GM18951 (cell line): ENCODE data around the gene MLYCD.

ENCODE experiments used
- POLR2A ChIP-seq: IDR thresholded peaks from 4 replicates; pipeline ENCODE4 v1.6.1; 2011; ENCODE audit warnings: mild to moderate bottlenecking; ENCODE audit not compliant: insufficient read length, insufficient read depth; ENCODE audit errors: extremely low read depth
- in situ Hi-C: fragments of 300-500 bp; cut with MboI; formaldehyde crosslinking; loops from one replicate; pipeline ENCODE4 v1.12.0; 2022; ENCODE audit warnings: low sequenced_read_pairs, mixed read lengths, inconsistent platforms; ENCODE audit not compliant: unreplicated experiment

The MLYCD gene

GRCh38 chr16:83943516-83944050, 44.7 kb downstream of the MLYCD start:
- in situ Hi-C loops: no loop called here
- no peak for TF ChIP-seq POLR2A

DNA sequence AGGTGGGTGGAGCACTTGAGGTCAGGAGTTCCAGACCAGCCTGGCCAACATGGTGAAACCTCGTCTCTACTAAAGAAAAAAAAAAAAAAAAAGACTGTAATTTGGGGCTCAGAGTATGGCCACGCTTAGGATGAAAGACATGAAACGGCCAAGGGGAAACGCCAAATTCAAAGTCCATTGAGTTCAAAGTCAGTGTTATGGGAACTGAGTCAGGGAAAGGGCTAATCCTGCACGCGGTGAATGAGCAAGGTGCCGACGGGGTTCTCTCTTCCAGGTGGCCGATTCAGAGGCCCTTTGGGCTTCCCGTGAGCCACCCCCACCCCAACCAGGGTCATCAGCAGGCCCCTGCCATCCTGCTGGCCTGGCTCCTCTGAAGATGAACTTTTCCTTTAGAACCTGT, 46.7 kb downstream of the MLYCD start:
- TF ChIP-seq POLR2A: no peak
- in situ Hi-C loops: no loop called here

DNA sequence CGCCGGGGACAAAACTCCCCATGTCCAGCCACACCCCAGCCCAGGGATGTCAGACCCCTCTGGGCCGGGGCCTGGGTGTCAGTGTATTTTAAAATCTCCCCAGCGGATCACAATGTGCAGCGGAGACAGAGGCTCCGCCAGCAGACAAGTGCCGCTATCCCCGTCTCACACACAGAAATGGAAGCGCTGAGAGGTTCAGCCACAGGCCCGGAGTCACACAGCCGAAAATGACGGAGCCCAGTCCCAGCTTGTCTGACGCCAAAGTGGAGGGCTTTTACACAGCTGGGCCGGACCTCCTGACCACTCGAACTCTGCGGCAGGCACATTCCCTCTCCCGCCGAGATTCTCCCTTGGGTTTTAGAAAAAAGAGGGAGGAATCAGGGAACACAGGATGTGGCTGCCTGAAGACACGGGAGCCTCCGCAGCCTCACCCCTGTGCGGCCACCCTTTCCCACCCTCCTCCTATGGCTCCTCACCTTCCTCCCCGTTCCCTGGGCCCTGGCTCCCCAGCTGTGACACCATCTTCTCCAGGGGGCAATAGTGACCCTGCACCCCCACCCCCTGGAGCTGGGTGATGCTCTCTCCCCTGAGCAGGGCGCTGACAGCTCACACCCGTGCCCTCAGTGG, 47.4 kb downstream of the MLYCD start:
- TF ChIP-seq POLR2A: no peak
- in situ Hi-C loops: no loop called here

DNA sequence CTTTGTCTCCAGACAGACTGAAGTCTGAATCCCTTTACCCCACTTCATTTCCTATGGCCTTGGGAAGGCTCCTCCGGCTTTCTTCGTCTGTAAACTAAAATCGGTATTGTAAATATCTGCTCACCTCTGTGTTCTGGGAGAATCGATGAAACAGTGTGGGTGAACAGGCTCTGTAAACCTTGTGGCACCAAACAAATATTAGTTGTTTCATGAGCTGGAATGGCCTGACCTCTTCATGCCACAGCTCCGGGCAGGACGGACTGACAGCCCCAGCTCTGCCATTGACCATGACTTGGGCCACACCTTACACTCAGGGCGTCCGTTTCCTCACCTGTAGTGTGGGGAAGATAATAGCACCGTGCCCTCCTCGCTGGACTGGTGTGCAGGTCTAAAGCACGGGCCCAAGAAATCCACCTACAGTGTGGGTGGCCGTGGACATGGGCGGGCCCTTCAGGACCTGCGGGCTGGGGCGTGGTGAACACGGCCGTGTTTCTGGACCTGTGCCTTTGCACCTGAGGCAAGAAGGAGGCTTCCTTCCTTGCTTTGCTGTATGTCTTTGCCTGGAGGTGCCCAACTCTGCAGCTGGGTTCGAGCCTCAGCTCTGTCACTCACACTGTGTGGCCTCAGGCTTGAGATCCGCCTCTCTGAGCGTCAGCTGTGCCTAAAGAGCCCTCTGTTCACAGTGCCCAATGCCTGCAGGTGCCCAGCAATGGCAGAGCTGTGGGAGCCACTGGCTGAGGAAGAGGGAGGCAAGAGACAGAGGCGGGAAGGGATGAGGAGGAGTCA, 48.1 kb downstream of the MLYCD start:
- TF ChIP-seq POLR2A: no peak
- in situ Hi-C loops: no loop called here

GRCh38 chr16:83947642-83948234, 48.8 kb downstream of the MLYCD start:
- no peak for TF ChIP-seq POLR2A
- in situ Hi-C loops: no loop called here

DNA sequence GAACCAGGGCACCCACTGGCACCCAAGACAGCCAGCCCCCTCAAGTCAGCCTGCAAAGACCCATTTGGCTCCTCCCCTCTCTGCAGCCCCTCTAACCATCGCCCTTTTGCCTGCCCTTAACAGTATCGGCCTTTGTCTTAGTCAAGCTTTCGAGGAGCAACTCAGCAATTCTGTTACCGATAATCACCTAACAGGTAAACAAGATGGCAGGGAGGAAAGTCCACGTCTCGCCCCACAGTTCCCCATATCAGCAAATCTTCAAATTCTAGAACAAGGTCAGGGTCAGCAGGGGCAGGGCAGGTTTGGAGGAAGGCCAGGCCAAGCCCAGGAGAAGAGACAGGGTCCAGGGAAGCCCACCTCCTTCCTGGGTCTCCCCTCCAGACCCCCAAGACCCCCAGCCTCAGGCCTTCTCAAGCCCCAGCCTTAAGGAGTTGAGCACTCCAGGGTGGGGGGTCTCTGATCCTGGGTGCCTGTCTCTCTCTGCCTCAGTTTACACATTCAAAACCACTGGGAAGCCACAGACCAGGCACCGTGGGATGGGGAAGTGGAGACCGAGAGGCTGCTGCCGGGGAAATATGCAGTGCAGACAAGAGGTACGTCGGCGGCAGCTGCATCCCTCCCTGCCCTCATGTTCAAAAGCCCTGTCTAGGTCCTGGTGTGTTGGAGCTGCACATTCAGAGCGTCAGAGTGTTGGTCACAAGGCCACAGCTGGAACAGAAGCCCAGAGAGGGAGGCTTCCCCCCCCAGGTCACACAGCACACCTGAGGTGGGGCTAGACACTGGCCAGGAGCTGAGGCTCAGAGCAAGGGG, 50.2 kb downstream of the MLYCD start:
- TF ChIP-seq POLR2A: no peak
- in situ Hi-C loops: no loop called here

GRCh38 chr16:83949724-83950001, 50.7 kb downstream of the MLYCD start:
- in situ Hi-C loops: loop anchor here (25.0 kb wide), 1 partner anchor 238 kb away; the partner anchor contains the start of genes ADAD2 and TAF1C
- TF ChIP-seq POLR2A: no peak

DNA sequence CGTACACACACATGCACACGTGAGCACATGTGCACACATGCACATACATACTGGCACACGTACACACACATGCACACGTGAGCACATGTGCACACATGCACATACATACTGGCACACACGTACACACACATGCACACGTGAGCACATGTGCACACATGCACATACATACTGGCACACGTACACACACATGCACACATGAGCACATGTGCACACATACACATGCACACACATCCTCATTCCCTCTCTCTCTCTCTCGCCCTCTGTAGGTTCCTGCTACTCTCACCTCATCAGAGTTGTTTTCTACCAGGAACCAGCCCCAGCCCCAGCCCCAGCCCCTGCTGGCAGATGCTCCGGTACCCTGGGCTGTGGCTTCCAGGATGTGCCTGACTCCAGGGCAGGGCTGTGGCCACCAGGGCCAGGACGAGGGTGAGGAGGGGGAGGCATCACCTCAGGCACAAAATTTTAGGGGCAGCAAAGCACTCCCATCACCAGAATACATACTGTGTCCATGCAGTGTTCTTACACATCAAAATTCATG, 52.0 kb downstream of the MLYCD start:
- in situ Hi-C loops: loop anchor here (25.0 kb wide), 1 partner anchor 236 kb away; the partner anchor contains the start of genes ADAD2 and TAF1C

- TF ChIP-seq POLR2A: no peak
- in situ Hi-C loops: loop anchor here (25.0 kb wide), 1 partner anchor 236 kb away; the partner anchor contains the start of genes ADAD2 and TAF1C
These were observed 52.6 kb downstream of the MLYCD start for GRCh38 chr16:83951544-83951943.

GRCh38 chr16:83952587-83952939, 53.6 kb downstream of the MLYCD start:
- TF ChIP-seq POLR2A: no peak
- in situ Hi-C loops: loop anchor here (25.0 kb wide), 1 partner anchor 235 kb away; the partner anchor contains the start of genes ADAD2 and TAF1C

DNA sequence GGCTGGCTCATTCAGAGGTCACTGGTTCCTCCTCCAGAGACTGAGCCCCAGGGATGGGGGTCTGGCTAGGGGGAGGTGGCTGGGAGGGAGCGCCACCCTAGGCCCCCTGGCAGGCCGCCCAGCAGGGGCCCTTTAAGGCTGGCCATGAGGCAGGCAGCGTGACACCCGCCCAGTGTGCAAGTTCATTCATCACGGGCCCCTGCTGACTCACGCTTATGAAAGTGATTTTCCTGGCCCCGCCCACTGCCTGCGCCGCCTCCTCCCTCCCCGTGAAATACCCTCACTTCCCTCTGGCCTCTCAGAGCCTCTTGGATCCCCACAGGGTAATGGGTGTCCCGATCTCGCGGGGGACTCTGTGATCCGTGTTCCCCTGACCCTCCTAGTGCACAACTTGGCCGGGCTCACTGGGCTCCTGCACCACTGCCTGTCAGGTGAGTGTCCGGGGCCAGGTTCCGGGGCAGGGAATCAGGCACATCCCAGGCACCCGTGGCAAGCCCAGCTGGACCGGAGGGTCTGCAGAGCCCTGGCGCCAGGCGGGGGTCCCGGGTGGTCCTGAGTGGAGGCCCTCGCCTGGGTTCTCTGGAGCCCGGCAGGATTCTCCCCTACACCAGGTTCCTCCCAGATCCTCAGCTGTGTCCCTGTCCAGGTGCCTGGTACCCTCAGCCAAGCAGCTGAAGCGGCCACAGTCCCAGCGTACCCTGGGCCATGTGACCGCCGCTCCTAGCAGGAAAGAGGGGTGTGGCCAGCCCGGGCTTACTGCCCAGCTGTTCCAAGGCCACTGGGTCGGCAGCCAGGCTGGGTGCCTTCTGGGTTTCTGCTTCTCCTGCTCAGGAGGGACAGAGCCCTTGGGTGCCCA, 54.3 kb downstream of the MLYCD start, which contains the start of gene OSGIN1:
Gene OSGIN1 (plus strand): TSS at position 301 of the 856 bp plus-strand sequence. CDS start 4,432 bp downstream, outside the sequence.
- in situ Hi-C loops: loop anchor here (25.0 kb wide), 1 partner anchor 234 kb away; the partner anchor contains the start of genes ADAD2 and TAF1C
- TF ChIP-seq POLR2A: peak; percentile 51
